HG03060 (cell line): ENCODE results near the gene TMEM185B.
A peak's percentile ranks its signal among the peaks of the same experiment; 100 is the strongest.
"Not testable (repeated sequence)": the region's sequence is repeated elsewhere in the genome, so short reads cannot be mapped to it uniquely, and the experiment has no call there.

Experiments used
- ATAC-seq: cut with Tn5 transposase; IDR thresholded peaks from one replicate; pipeline ENCODE4 v1.9.1; 2021; ENCODE audit warnings: low read depth, moderate number of reproducible peaks; ENCODE audit not compliant: unreplicated experiment

Gene TMEM185B

GRCh38 chr2:120235158-120235557 is 12.0 kb upstream of the TMEM185B start:
- ATAC-seq, result not testable (repeated sequence)

GRCh38 chr2:120233292-120233691 is 10.1 kb upstream of the TMEM185B start:
- no peak for ATAC-seq

- ATAC-seq, result peak; percentile 68
Observed at GRCh38 chr2:120231974-120232635, 8.9 kb upstream of the TMEM185B start.

- ATAC-seq, result peak; percentile 4
Observed at GRCh38 chr2:120231564-120231973, 8.4 kb upstream of the TMEM185B start.

- ATAC-seq, result no peak
Observed at GRCh38 chr2:120230515-120231471, 7.6 kb upstream of the TMEM185B start.

GRCh38 chr2:120229341-120229740 is 6.1 kb upstream of the TMEM185B start:
- ATAC-seq, result no peak

- no peak for ATAC-seq
Observed at GRCh38 chr2:120228503-120228902, 5.3 kb upstream of the TMEM185B start.

GRCh38 chr2:120227111-120227991 is 4.2 kb upstream of the TMEM185B start:
- no peak for ATAC-seq

- no peak for ATAC-seq
Observed at GRCh38 chr2:120226316-120226715, 3.1 kb upstream of the TMEM185B start.

GRCh38 chr2:120225549-120226065 is 2.4 kb upstream of the TMEM185B start:
- no peak for ATAC-seq

- ATAC-seq, result no peak
Observed at GRCh38 chr2:120224735-120225548, 1.7 kb upstream of the TMEM185B start.

- no peak for ATAC-seq
Observed at GRCh38 chr2:120224256-120224655, 1.1 kb upstream of the TMEM185B start.

GRCh38 chr2:120222186-120223033 is 790 bp downstream of the TMEM185B start:
- no peak for ATAC-seq

GRCh38 chr2:120221616-120222015 is 1.6 kb downstream of the TMEM185B start:
- ATAC-seq, result no peak

GRCh38 chr2:120220756-120221155 is 2.4 kb downstream of the TMEM185B start:
- ATAC-seq, result no peak

GRCh38 chr2:120219766-120220165 is 3.4 kb downstream of the TMEM185B start:
- no peak for ATAC-seq

- no peak for ATAC-seq
Observed at GRCh38 chr2:120219291-120219690, 3.9 kb downstream of the TMEM185B start.

- no peak for ATAC-seq
Observed at GRCh38 chr2:120218181-120218580, 5.0 kb downstream of the TMEM185B start.

GRCh38 chr2:120210270-120210693 is 12.9 kb downstream of the TMEM185B start:
- no peak for ATAC-seq
